Left lung (tissue), 10 donors: Measurements from ENCODE around the gene SLC25A51. TPM values are rescaled to one million over a fixed set of nuclear protein-coding genes. Genes with fewer than 3 reads are reported as not detected.
A peak's percentile ranks its signal among the peaks of the same experiment; 100 is the strongest.

ENCODE experiments used
- ATAC-seq: fragments of 200-7000 bp; cut with Tn5 transposase; one replicate; pipeline ENCODE4 v1.9.1; 2020; ENCODE audit warnings: moderate library complexity
- DNase-seq, 4 donors: peaks; one replicate each; pipeline ENCODE4 v3.0.0-alpha.2; 2013 to 2020
- H3K27ac ChIP-seq, 2 donors: fragments of 200-600 bp; sonication (generic) in 1 of 2; one replicate each; pipeline versions ENCODE4 v1.5.0 to v1.8.0; 2020 to 2021
- H3K27me3 ChIP-seq, 2 donors: fragments of 200-600 bp; sonication (generic) in 1 of 2; one replicate each; pipeline versions ENCODE4 v1.5.0 to v1.8.0; 2020 to 2021
- H3K36me3 ChIP-seq, 2 donors: fragments of 200-600 bp; sonication (generic) in 1 of 2; one replicate each; pipeline versions ENCODE4 v1.5.0 to v1.8.0; 2020 to 2021
- H3K4me1 ChIP-seq, 2 donors: fragments of 200-600 bp; one replicate each; pipeline ENCODE4 v1.8.0; 2021
- H3K4me3 ChIP-seq, 2 donors: fragments of 200-600 bp; sonication (generic) in 1 of 2; one replicate each; pipeline versions ENCODE4 v1.5.0 to v1.8.0; 2020 to 2021; ENCODE audit warnings: mild to moderate bottlenecking in 1 of 2
- H3K9me3 ChIP-seq, 2 donors: fragments of 200-600 bp; sonication (generic) in 1 of 2; one replicate each; pipeline versions ENCODE4 v1.5.0 to v1.8.0; 2020 to 2021
- CTCF ChIP-seq, 2 donors: fragments of 200-600 bp; sonication (generic) in 1 of 2; IDR thresholded peaks; one replicate each; pipeline versions ENCODE4 v1.5.0 to v1.8.0; 2021; ENCODE audit warnings: antibody characterized with exemption in 2 of 2
- intact Hi-C, 2 donors: fragments of 100-400 bp; cut with DNase I; formaldehyde crosslinking; loops; one replicate each; pipeline versions ENCODE4 v1.11.2 to v1.14.2; 2022
- polyA plus RNA-seq, 6 donors: library from polyadenylated mRNA; unstranded; fragments of 120-200 nt; gene quantifications; one replicate each; pipeline ENCODE4 v1.2.1, GENCODE V29; 2013; ENCODE audit not compliant: insufficient read length in 6 of 6
- total RNA-seq, 2 donors: library from RNA; stranded (reverse); fragmentation: NEBNext Ultra II Directional; extraction: Animal tissue kit (Norgen Biotek cat#: 25700); gene quantifications; one replicate each; pipeline ENCODE4 v1.2.1, GENCODE V29; 2021
- donor health status: DM: no; HTN: yes; CAD: no.
- donor health status: DM: no; HTN: no; CAD: no.

Gene SLC25A51
- total and polyA plus RNA-seq, 8 donors, result 16.3 to 39.9 (median 18.8) TPM

- peaks cover 0 to 32% of the 10 kb centered on the region in 2 donors for H3K4me1 ChIP-seq
- no peaks in the 10 kb centered on the region for H3K9me3 ChIP-seq
- no peaks in the 10 kb centered on the region for H3K27me3 ChIP-seq
- no peak overlapping the region for H3K27ac ChIP-seq
- no peak overlapping the region for H3K4me3 ChIP-seq
- intact Hi-C loops, result no loop called here
- TF ChIP-seq CTCF (IDR thresholded peaks at IDR 0.05), result no peak
- H3K36me3 ChIP-seq, result peaks cover 0 to 14% of the 10 kb centered on the region in 2 donors
- ATAC-seq, result no peak
- DNase-seq, result peak in 1 of 4 donors; percentile 67
Observed at GRCh38 chr9:37929441-37929895, 25.5 kb upstream of the SLC25A51 start.

- no peak for TF ChIP-seq CTCF (IDR thresholded peaks at IDR 0.05)
- no peak overlapping the region for H3K27ac ChIP-seq
- peaks cover 0 to 32% of the 10 kb centered on the region in 2 donors for H3K4me1 ChIP-seq
- ATAC-seq (no peak), DNase-seq (peak in 1 of 4 donors; percentile 53)
- peaks cover 0 to 14% of the 10 kb centered on the region in 2 donors for H3K36me3 ChIP-seq
- H3K9me3 ChIP-seq, result no peaks in the 10 kb centered on the region
- no peaks in the 10 kb centered on the region for H3K27me3 ChIP-seq
- H3K4me3 ChIP-seq, result no peak overlapping the region
- intact Hi-C loops, result no loop called here
Observed at GRCh38 chr9:37928552-37929430, 24.9 kb upstream of the SLC25A51 start.

- no peak overlapping the region for H3K27ac ChIP-seq
- intact Hi-C loops, result no loop called here
- ATAC-seq, result no peak
Observed at GRCh38 chr9:37927601-37928551, 23.9 kb upstream of the SLC25A51 start.

GRCh38 chr9:37927132-37927531 lies 23.2 kb upstream of the SLC25A51 start:
- Histone ChIP-seq H3K36me3 (peaks cover 0 to 14% of the 10 kb centered on the region in 2 donors), H3K27me3 (no peaks in the 10 kb centered on the region), H3K9me3 (no peaks in the 10 kb centered on the region), H3K4me3 (no peak overlapping the region), H3K27ac (no peak overlapping the region), H3K4me1 (peaks cover 0 to 32% of the 10 kb centered on the region in 2 donors)
- DNase-seq (no peak), ATAC-seq (no peak)
- TF ChIP-seq CTCF (IDR thresholded peaks at IDR 0.05), result no peak
- intact Hi-C loops, result no loop called here

More at GRCh38 chr9:37927601-37928551, 23.9 kb upstream of the SLC25A51 start:
- no peaks in the 10 kb centered on the region for H3K27me3 ChIP-seq
- DNase-seq, result no peak
- H3K4me1 ChIP-seq, result peaks cover 0 to 32% of the 10 kb centered on the region in 2 donors
- no peak overlapping the region for H3K4me3 ChIP-seq
- no peaks in the 10 kb centered on the region for H3K9me3 ChIP-seq
- H3K36me3 ChIP-seq, result peaks cover 0 to 14% of the 10 kb centered on the region in 2 donors
- TF ChIP-seq CTCF (IDR thresholded peaks at IDR 0.05), result no peak
